ENCODE measurements around the gene CARMIL1. TPM values are rescaled to one million over a fixed set of nuclear protein-coding genes. Genes with fewer than 3 reads are reported as not detected.

The CARMIL1 gene
- total RNA-seq, 4 donors from 2014 or later = 13.6 to 33.2 (median 22.2) TPM

GRCh38 chr6:25259756-25260155 is 19.4 kb upstream of the CARMIL1 start:
- Histone ChIP-seq H3K9me3 (no peaks in the 10 kb centered on the region), H3K4me1 (no peaks in the 10 kb centered on the region), H3K27ac (no peak overlapping the region), H3K27me3 (no peaks in the 10 kb centered on the region), H3K4me3 (no peak overlapping the region), H3K36me3 (no peaks in the 10 kb centered on the region)
- no peak for TF ChIP-seq POLR2AphosphoS5 (IDR thresholded peaks at IDR 0.05)
- TF ChIP-seq, protein P1, sequence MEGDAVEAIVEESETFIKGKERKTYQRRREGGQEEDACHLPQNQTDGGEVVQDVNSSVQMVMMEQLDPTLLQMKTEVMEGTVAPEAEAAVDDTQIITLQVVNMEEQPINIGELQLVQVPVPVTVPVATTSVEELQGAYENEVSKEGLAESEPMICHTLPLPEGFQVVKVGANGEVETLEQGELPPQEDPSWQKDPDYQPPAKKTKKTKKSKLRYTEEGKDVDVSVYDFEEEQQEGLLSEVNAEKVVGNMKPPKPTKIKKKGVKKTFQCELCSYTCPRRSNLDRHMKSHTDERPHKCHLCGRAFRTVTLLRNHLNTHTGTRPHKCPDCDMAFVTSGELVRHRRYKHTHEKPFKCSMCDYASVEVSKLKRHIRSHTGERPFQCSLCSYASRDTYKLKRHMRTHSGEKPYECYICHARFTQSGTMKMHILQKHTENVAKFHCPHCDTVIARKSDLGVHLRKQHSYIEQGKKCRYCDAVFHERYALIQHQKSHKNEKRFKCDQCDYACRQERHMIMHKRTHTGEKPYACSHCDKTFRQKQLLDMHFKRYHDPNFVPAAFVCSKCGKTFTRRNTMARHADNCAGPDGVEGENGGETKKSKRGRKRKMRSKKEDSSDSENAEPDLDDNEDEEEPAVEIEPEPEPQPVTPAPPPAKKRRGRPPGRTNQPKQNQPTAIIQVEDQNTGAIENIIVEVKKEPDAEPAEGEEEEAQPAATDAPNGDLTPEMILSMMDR (IDR thresholded peaks at IDR 0.05) = no peak
- no peak for TF ChIP-seq POLR2A (IDR thresholded peaks at IDR 0.05)
- TF ChIP-seq EP300 (IDR thresholded peaks at IDR 0.05) = no peak
- WGBS = 96% methylated on average over 4 of the region's 4 CpGs
- DNase-seq (ENCODE audit: low spot score in 2 of 2) = no peak

DNA sequence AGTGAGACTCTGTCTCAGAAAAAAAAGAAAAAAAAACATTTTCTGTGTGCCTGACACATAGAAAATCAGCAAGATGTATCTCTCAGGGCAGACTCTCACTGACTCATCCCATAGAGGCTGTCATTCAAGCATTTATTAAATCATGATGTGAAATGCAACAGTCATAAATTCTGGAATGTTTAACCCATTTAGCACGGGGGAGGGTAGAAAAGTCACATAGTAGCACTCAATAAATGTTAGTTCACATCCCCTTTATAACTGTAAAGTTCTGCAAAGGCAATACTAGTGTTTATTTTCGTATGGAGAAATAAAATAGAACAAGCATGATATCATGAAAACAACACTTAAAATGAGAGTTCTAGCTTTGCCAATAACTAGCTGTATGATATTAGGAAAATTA is 15.5 kb upstream of the CARMIL1 start:
- H3K27ac ChIP-seq = no peak overlapping the region
- H3K36me3 ChIP-seq = no peaks in the 10 kb centered on the region
- H3K4me3 ChIP-seq = no peak overlapping the region
- no peaks in the 10 kb centered on the region for H3K9me3 ChIP-seq
- H3K4me1 ChIP-seq = no peaks in the 10 kb centered on the region
- no peaks in the 10 kb centered on the region for H3K27me3 ChIP-seq
- TF ChIP-seq EP300 (IDR thresholded peaks at IDR 0.05) (no peak), POLR2AphosphoS5 (IDR thresholded peaks at IDR 0.05) (no peak), POLR2A (IDR thresholded peaks at IDR 0.05) (no peak)
- TF ChIP-seq, protein P1 (IDR thresholded peaks at IDR 0.05) = no peak
- no peak for DNase-seq (ENCODE audit: low spot score in 2 of 2)
- 40% methylated on average over 2 of the region's 2 CpGs for WGBS

GRCh38 chr6:25266456-25267100 is 12.6 kb upstream of the CARMIL1 start:
- no peaks in the 10 kb centered on the region for H3K27me3 ChIP-seq
- TF ChIP-seq POLR2A (IDR thresholded peaks at IDR 0.05) (no peak), POLR2AphosphoS5 (IDR thresholded peaks at IDR 0.05) (no peak), EP300 (IDR thresholded peaks at IDR 0.05) (no peak)
- TF ChIP-seq, protein P1 (IDR thresholded peaks at IDR 0.05) = no peak
- H3K9me3 ChIP-seq = no peaks in the 10 kb centered on the region
- WGBS = 58% methylated on average over 5 of the region's 5 CpGs
- H3K27ac ChIP-seq = peak overlapping the region; percentile 17
- no peaks in the 10 kb centered on the region for H3K36me3 ChIP-seq
- DNase-seq (ENCODE audit: low spot score in 2 of 2) = no peak
- H3K4me3 ChIP-seq = no peak overlapping the region
- no peaks in the 10 kb centered on the region for H3K4me1 ChIP-seq

GRCh38 chr6:25267662-25268061 is 11.5 kb upstream of the CARMIL1 start:
- WGBS = 89% methylated on average over 3 of the region's 3 CpGs
- Histone ChIP-seq H3K27me3 (no peaks in the 10 kb centered on the region), H3K36me3 (no peaks in the 10 kb centered on the region), H3K9me3 (no peaks in the 10 kb centered on the region), H3K4me1 (no peaks in the 10 kb centered on the region), H3K4me3 (no peak overlapping the region), H3K27ac (no peak overlapping the region)
- TF ChIP-seq, protein P1 (IDR thresholded peaks at IDR 0.05) = no peak
- no peak for TF ChIP-seq POLR2AphosphoS5 (IDR thresholded peaks at IDR 0.05)
- no peak for TF ChIP-seq POLR2A (IDR thresholded peaks at IDR 0.05)
- TF ChIP-seq EP300 (IDR thresholded peaks at IDR 0.05) = no peak
- DNase-seq (ENCODE audit: low spot score in 2 of 2) = no peak

DNA sequence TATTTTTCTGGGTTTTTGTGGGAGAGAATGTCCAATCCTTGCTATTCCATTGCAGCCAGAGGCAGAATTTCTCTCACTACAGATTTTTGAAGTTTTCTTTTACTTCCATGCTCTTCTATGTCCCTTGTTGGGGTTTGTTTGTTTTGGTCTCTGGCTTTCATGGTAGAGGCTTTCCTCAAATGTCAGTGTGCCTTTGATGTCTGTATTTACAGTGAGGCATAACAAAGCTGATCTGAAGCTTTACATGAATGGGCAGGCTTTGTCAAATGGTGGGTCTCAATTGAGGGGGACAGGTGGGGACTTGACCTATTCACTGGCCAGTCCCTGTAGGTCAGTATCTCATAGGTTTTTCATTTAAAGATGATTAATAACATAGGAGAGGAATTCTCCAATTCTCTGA is 8.6 kb upstream of the CARMIL1 start:
- TF ChIP-seq EP300 (IDR thresholded peaks at IDR 0.05) = no peak
- no peak for TF ChIP-seq POLR2A (IDR thresholded peaks at IDR 0.05)
- TF ChIP-seq POLR2AphosphoS5 (IDR thresholded peaks at IDR 0.05) = no peak
- TF ChIP-seq, protein P1 (IDR thresholded peaks at IDR 0.05) = no peak
- Histone ChIP-seq H3K27ac (no peak overlapping the region), H3K4me1 (no peaks in the 10 kb centered on the region), H3K4me3 (no peak overlapping the region), H3K9me3 (no peaks in the 10 kb centered on the region), H3K36me3 (no peaks in the 10 kb centered on the region), H3K27me3 (no peaks in the 10 kb centered on the region)
- no peak for DNase-seq (ENCODE audit: low spot score in 2 of 2)

Measured in suprapubic skin (tissue), 4 donors.